HepG2 (cell line): ENCODE results near the gene DDX17. TPM values are rescaled to one million over a fixed set of nuclear protein-coding genes. Genes with fewer than 3 reads are reported as not detected.

Experiments
- ATF6 ChIP-seq: sonication (generic); formaldehyde crosslinking; conservative IDR thresholded peaks from 2 replicates; pipeline ENCODE4 v1.4.0; 2020; ENCODE audit warnings: missing genetic modification reagents
- BHLHE40 ChIP-seq: IDR thresholded peaks from 2 replicates; pipeline ENCODE4 v1.6.1; 2011; ENCODE audit warnings: low read length, improper control_type of control experiment
- CREB3 ChIP-seq: sonication (generic); formaldehyde crosslinking; IDR thresholded peaks from 2 replicates; pipeline ENCODE4 v1.5.0; 2020; ENCODE audit warnings: missing genetic modification reagents
- PCBP1 ChIP-seq: fragments of 200-400 bp; formaldehyde crosslinking; IDR thresholded peaks from 2 replicates; pipeline ENCODE4 v1.6.1; 2017; ENCODE audit warnings: mild to moderate bottlenecking, low read depth, low read length, borderline replicate concordance
- REPIN1 ChIP-seq: sonication (generic); formaldehyde crosslinking; IDR thresholded peaks from 2 replicates; pipeline ENCODE4 v1.8.0; 2022; ENCODE audit warnings: missing genetic modification reagents, low read depth, mild to moderate bottlenecking, borderline replicate concordance
- SSRP1 ChIP-seq: IDR thresholded peaks from 2 replicates; pipeline ENCODE4 v1.6.1; 2016; ENCODE audit warnings: control low read depth
- STAT6 ChIP-seq: sonication (generic); formaldehyde crosslinking; IDR thresholded peaks from 2 replicates; pipeline ENCODE4 v1.4.0; 2020; ENCODE audit warnings: missing genetic modification reagents, mild to moderate bottlenecking, borderline replicate concordance
- TP53 ChIP-seq: sonication (generic); formaldehyde crosslinking; conservative IDR thresholded peaks from 2 replicates; pipeline ENCODE4 v1.4.0; 2020; ENCODE audit warnings: missing genetic modification reagents
- ZNF136 ChIP-seq: sonication (generic); formaldehyde crosslinking; IDR thresholded peaks from 2 replicates; pipeline ENCODE4 v1.8.1; 2022; ENCODE audit warnings: low read depth, mild to moderate bottlenecking, moderate library complexity, missing genetic modification reagents
- ZNF207 ChIP-seq: fragments of 450-650 bp; IDR thresholded peaks from 2 replicates; pipeline ENCODE4 v1.6.1; 2016; ENCODE audit warnings: antibody characterized with exemption, borderline replicate concordance
- ZNF562 ChIP-seq: sonication (generic); formaldehyde crosslinking; IDR thresholded peaks from 2 replicates; pipeline ENCODE4 v1.8.0; 2022; ENCODE audit warnings: missing genetic modification reagents, borderline replicate concordance
- polyA plus RNA-seq, 8 experiments: library from polyadenylated mRNA; depleted of rRNA in 3 of 8; stranded (reverse) in 7 of 8; unstranded in 1 of 8; fragments of >200 nt; fragmentation: Illumina TruSeq in 4 of 8; extraction: Trizol in 4 of 8; gene quantifications; 2 replicates each; pipeline versions ENCODE4 v1.2.1 to v1.2.3, GENCODE V29; 2011 to 2016; ENCODE audit warnings: low read depth in 4 of 8, missing spikeins in 1 of 8, mixed read lengths in 1 of 8; ENCODE audit not compliant: insufficient read depth in 1 of 8
- total RNA-seq, 5 experiments: library from RNA; depleted of rRNA; stranded (reverse); fragments of >200 nt; fragmentation: Illumina TruSeq; extraction: Trizol; gene quantifications; 2 replicates each; pipeline ENCODE4 v1.2.3, GENCODE V29; 2016; ENCODE audit warnings: low read depth in 1 of 5
- TF ChIP-seq, protein P1 (sequence below): sonication (generic); formaldehyde crosslinking; IDR thresholded peaks from 2 replicates; pipeline ENCODE4 v1.8.0; 2022; ENCODE audit warnings: mild to moderate bottlenecking, missing genetic modification reagents, moderate library complexity
- TF ChIP-seq, protein P2 (sequence below): sonication (generic); formaldehyde crosslinking; IDR thresholded peaks from 2 replicates; pipeline ENCODE4 v1.4.0; 2020; ENCODE audit warnings: mild to moderate bottlenecking, missing genetic modification reagents, borderline replicate concordance
- TF ChIP-seq, protein P3 (sequence below): sonication (generic); formaldehyde crosslinking; IDR thresholded peaks from 2 replicates; pipeline ENCODE4 v1.9.0; 2021; ENCODE audit warnings: missing genetic modification reagents, borderline replicate concordance
- TF ChIP-seq, protein P4 (sequence below): sonication (generic); formaldehyde crosslinking; IDR thresholded peaks from 2 replicates; pipeline ENCODE4 v1.4.0; 2020; ENCODE audit warnings: missing genetic modification reagents

The DDX17 gene
- total and polyA plus RNA-seq, 2 of the 13 experiments (the other 11 are each of a cell fraction or from before 2014, with no cell fraction given) = 238 to 344 TPM

DNA sequence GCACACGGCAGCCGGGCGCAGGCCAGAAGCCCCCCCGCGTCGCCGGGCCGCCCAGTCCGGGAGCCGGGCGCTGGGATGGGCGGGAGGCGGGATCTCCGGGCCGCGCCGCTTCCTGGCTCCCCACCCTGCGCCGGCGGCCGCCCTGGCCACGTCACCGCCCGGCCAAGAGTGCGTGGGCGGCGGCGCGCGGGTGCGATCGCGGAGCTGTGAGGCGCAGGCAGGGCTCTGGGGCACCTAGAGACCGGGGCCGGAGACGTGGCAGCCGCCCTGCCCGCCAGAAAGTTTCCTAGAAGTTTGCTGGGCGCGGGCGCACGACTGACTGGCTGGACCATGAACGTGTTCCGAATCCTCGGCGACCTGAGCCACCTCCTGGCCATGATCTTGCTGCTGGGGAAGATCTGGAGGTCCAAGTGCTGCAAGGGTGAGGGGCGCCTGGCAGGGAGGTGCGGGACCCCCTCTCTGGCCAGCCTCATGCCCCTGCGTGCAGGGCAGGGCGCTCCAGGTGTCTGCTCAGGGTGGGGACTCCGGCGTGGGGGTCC, 38.1 kb downstream of the DDX17 start, which contains the start of gene KDELR3 (continued):
- TF ChIP-seq, protein P1, sequence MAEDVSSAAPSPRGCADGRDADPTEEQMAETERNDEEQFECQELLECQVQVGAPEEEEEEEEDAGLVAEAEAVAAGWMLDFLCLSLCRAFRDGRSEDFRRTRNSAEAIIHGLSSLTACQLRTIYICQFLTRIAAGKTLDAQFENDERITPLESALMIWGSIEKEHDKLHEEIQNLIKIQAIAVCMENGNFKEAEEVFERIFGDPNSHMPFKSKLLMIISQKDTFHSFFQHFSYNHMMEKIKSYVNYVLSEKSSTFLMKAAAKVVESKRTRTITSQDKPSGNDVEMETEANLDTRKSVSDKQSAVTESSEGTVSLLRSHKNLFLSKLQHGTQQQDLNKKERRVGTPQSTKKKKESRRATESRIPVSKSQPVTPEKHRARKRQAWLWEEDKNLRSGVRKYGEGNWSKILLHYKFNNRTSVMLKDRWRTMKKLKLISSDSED (CRISPR knock-in tag) = 0 out of 2 replicates have a peak, but pooled peaks have one; percentile 57
- TF ChIP-seq SSRP1 (CRISPR knock-in tag) = no peak
- TF ChIP-seq, protein P2, sequence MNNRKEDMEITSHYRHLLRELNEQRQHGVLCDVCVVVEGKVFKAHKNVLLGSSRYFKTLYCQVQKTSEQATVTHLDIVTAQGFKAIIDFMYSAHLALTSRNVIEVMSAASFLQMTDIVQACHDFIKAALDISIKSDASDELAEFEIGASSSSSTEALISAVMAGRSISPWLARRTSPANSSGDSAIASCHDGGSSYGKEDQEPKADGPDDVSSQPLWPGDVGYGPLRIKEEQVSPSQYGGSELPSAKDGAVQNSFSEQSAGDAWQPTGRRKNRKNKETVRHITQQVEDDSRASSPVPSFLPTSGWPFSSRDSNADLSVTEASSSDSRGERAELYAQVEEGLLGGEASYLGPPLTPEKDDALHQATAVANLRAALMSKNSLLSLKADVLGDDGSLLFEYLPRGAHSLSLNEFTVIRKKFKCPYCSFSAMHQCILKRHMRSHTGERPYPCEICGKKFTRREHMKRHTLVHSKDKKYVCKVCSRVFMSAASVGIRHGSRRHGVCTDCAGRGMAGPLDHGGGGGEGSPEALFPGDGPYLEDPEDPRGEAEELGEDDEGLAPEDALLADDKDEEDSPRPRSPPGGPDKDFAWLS = no peak
- TF ChIP-seq PCBP1 = no peak
- TF ChIP-seq ZNF136 (CRISPR knock-in tag) = no peak
- TF ChIP-seq, protein P3, sequence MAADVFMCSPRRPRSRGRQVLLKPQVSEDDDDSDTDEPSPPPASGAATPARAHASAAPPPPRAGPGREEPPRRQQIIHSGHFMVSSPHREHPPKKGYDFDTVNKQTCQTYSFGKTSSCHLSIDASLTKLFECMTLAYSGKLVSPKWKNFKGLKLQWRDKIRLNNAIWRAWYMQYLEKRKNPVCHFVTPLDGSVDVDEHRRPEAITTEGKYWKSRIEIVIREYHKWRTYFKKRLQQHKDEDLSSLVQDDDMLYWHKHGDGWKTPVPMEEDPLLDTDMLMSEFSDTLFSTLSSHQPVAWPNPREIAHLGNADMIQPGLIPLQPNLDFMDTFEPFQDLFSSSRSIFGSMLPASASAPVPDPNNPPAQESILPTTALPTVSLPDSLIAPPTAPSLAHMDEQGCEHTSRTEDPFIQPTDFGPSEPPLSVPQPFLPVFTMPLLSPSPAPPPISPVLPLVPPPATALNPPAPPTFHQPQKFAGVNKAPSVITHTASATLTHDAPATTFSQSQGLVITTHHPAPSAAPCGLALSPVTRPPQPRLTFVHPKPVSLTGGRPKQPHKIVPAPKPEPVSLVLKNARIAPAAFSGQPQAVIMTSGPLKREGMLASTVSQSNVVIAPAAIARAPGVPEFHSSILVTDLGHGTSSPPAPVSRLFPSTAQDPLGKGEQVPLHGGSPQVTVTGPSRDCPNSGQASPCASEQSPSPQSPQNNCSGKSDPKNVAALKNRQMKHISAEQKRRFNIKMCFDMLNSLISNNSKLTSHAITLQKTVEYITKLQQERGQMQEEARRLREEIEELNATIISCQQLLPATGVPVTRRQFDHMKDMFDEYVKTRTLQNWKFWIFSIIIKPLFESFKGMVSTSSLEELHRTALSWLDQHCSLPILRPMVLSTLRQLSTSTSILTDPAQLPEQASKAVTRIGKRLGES = no peak
- no peak for TF ChIP-seq TP53 (CRISPR knock-in tag)
- no peak for TF ChIP-seq ZNF207
- TF ChIP-seq BHLHE40 = no peak
- TF ChIP-seq CREB3 (CRISPR knock-in tag) = no peak
- no peak for TF ChIP-seq STAT6 (CRISPR knock-in tag)
- TF ChIP-seq, protein P4, sequence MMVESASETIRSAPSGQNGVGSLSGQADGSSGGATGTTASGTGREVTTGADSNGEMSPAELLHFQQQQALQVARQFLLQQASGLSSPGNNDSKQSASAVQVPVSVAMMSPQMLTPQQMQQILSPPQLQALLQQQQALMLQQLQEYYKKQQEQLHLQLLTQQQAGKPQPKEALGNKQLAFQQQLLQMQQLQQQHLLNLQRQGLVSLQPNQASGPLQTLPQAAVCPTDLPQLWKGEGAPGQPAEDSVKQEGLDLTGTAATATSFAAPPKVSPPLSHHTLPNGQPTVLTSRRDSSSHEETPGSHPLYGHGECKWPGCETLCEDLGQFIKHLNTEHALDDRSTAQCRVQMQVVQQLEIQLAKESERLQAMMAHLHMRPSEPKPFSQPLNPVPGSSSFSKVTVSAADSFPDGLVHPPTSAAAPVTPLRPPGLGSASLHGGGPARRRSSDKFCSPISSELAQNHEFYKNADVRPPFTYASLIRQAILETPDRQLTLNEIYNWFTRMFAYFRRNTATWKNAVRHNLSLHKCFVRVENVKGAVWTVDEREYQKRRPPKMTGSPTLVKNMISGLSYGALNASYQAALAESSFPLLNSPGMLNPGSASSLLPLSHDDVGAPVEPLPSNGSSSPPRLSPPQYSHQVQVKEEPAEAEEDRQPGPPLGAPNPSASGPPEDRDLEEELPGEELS (CRISPR knock-in tag) = no peak
- no peak for TF ChIP-seq ATF6 (CRISPR knock-in tag)
- no peak for TF ChIP-seq REPIN1
- no peak for TF ChIP-seq ZNF562 (CRISPR knock-in tag)
